Activated naive CD4-positive, alpha-beta T cell treated with anti-CD3 and anti-CD28 coated beads, Interleukin-2, amount 50 U/mL, for 16 hours (primary cell): ENCODE data around the gene PRDX2.

ENCODE experiments used
- DNase-seq: peaks from one replicate; pipeline ENCODE4 v3.0.0-alpha.2; 2020

The PRDX2 gene

GRCh38 chr19:12749938-12750521, 51.6 kb downstream of the PRDX2 start:
- no peak for DNase-seq

GRCh38 chr19:12748489-12748888, 53.1 kb downstream of the PRDX2 start:
- DNase-seq: no peak
